Hepatocyte (in vitro differentiated cells): ENCODE data around the gene RALGPS2.

Experiments
- CTCF ChIP-seq: fragments of 200-600 bp; sonication (generic); IDR thresholded peaks from 2 replicates; pipeline ENCODE4 v1.5.1; 2016; ENCODE audit warnings: antibody characterized with exemption, mild to moderate bottlenecking; ENCODE audit not compliant: poor library complexity
- EZH2 ChIP-seq: fragments of 200-600 bp; sonication (generic); IDR thresholded peaks from 2 replicates; pipeline ENCODE4 v1.6.1; 2016; ENCODE audit warnings: antibody characterized with exemption, mild to moderate bottlenecking, borderline replicate concordance

GRCh38 chr1:178847396-178847849, 122.4 kb downstream of the RALGPS2 start:
- TF ChIP-seq EZH2: no peak
- TF ChIP-seq CTCF: no peak
